ENCODE data around the gene PRXL2B. TPM values are rescaled to one million over a fixed set of nuclear protein-coding genes. Genes with fewer than 3 reads are reported as not detected.
A peak's percentile ranks its signal among the peaks of the same experiment; 100 is the strongest.
"Not testable (repeated sequence)": the region's sequence is repeated elsewhere in the genome, so short reads cannot be mapped to it uniquely, and the experiment has no call there.

PRXL2B gene
- total RNA-seq, 1 experiment from 2014 or later, result 21.1 TPM

DNA sequence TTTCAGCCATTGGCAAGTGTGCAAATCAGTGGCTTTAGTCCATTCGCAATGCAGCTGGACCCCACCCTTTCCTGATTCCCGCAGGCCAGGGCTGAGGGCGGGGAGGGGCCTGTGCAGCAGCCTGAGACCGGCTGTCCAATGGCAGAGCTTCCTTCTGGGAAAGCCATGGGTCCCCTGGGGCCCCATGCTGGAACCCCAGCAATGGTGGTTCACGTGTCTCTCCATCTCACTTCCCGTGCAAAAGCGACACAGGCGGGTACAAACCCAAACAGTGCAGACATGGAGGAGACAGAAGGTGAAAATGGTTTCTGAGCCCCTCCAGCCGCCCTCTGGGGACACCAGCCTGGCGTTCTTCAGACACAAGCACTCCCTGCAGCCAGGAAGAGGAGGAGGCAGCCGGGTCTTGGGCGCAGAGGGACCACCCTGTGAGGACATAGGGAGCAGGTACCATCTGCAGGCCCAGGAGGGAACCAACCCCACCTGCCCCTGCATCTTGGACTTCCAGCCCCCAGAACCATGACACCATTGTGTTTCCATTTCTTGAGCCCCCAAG is 36.2 kb upstream of the PRXL2B start:
- DNase-seq (ENCODE audit: low read depth), result not testable (repeated sequence)

DNA sequence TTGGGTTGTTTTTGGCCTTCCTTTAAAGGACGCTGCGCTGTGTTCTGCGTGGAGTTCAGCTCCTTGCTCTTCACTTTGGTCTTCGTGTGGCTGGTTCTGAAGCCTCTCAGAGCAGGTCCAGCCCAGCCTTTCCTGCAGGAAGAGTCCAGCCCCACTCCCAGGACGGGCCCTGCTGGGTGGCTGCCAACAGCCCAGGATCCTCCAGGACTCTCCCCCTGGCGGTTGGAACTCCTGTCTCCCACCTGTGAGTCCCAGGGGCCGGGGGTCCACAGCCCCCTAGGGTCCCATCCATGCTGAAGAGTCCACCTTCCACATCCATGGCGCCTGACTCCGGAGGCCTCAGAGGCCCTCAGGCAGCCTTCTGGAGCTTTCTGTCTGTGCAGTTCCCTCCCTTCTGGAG is 35.0 kb upstream of the PRXL2B start:
- DNase-seq (ENCODE audit: low read depth), result not testable (repeated sequence)

DNA sequence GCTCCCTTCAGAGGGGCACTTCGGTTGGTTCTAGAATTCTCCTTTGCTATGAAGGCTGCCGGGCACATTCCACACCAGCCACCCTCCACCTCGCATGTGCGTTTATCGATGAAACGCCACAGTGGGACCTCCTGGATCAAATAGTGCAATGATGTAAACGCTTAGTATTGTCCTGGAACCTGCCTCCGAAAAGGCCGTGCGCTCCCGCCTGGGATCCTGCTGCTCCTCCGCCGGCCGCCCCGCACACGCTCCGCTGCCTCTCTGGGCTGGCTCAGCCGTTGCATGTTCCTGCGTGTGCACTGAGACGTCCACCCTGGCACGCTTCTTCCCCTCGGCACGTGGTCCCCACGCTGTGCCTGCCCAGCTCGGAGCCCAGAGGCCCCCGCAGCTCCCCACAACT is 34.4 kb upstream of the PRXL2B start:
- DNase-seq (ENCODE audit: low read depth), result no peak

DNA sequence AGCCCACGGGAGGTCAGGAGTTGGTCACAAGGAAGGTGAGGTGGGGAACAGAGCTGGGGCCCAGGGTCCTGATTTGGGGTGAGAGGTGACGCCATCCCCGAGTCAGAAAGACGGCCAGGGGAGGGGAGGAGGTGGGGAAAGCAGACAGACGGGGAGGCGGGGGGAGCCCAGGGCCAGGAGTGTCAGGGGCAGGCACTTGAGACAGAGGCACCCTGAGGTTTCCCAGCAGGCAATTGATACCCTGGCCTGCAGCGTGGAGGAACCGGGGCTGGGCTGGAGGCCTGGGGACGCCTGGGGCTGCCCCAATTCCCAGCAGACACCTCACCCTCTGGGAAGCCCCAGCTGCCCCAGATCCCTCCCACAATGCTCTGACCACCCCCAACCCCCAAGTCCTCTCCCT is 33.5 kb upstream of the PRXL2B start:
- DNase-seq (ENCODE audit: low read depth), result not testable (repeated sequence)

DNA sequence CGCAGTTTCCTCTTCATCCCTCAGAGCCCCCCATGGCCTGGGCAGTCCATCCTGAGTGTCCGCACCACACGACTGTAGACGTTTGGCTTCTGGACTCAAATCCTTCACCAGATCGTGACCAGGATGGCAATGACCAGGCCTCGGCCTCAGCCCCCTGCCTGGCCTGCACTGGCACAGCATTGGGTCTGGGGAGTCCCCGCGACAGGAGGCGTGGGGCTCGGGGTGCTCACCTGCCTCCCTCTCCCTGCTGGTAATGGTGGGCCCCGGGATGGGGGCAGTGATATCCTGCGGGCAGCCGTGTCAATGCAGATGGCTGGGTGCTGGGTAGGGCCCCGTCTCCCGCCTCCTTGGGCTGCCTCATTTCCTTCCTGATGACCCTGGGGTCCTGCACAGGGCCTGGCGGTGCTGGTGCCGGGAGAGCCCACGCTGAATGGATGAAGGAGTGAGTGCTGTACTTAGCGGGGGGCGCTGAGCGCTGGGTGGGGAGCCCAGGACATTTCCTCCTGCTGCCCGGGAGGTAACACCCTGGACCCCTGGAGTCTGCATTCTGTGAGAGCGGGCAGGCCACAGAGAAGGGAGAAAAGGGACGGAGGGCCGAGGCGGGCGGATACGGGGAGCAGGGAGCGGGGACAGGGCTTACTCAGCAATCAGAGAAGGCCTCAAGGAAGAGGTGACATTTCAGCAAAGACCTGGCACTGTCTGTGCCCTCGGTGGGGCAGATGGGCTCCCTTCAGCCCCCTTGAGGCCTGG is 32.5 kb upstream of the PRXL2B start:
- DNase-seq (ENCODE audit: low read depth), result no peak

DNA sequence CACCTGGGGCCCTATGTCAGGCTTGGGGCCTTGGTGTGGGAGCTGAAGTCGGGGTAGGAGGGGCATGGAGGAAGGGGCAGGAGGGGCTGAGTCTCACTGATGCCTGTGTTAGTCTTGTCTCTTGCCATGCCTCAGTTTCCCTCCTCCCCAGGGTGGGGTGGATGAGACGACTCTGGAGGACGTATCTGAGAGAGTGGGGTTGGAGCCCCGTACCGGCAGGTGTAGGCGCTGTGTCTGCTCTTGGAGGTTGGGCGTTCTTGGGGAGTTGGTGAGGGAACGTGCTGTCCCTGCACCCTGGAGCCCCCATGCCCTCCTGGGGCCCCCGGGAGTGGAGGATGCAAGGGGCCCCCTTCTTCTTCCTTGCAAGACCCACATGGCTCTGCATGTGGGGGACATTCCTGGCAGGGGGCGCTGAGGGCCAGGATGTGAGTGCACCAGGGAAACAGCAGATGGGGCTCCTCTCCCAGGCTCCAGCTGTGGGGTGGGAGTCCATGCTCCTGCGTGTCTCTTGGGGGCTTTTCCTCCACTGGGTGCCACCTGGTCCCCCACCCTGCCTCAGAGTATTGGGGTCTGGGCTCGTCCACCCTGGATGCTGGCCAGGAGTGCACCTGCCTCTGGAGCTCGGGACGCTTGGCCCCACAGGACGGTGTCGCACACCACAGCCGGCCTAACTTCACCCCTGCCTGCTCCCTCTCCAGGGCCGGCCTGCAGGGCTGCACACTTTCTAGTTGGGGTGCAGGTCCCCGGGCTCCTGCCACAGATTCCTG is 31.8 kb upstream of the PRXL2B start:
- DNase-seq (ENCODE audit: low read depth), result no peak

DNA sequence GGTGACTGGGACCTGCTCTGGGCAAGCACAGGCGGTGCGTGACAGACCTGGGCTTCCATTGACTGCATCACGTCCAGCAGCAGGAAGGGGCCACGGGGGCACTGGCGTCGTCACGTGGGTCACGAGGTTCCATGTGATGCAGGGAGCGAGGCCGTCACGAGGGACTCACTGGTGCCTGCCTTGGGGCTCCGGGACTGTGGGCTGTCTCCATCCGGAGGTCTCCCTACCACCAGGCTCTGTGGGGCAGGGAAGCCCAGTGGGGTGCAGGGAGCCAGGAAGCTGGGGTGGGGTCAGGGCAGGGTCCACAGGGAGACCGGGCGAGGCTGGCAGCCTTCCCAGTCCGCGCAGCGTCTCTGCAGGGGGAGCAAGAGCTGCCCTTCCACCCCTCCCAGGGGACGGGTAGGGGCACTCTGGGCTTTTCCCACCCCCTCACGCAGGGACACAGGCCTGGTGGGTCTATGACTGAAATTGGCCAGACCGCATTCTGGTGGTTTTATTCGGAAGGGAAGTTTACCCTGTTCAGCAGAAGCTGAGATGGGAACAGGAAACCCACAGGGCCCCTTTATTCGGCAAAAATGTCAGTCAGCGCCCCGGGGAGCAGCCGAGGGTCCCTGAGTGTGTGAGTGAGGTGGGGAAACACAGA is 30.8 kb upstream of the PRXL2B start:
- DNase-seq (ENCODE audit: low read depth), result peak; percentile 36

DNA sequence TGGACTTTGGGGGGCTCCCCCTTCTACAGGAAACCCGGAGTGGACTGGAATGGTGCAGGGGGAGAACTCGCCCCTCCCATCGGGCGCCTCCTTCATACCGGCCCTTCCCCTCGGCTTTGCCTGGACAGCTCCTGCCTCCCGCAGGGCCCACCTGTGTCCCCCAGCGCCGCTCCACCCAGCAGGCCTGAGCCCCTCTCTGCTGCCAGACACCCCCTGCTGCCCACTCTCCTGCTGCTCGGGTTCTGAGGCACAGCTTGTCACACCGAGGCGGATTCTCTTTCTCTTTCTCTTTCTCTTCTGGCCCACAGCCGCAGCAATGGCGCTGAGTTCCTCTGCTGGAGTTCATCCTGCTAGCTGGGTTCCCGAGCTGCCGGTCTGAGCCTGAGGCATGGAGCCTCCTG is 30.3 kb upstream of the PRXL2B start, which contains the start of gene TNFRSF14:
TNFRSF14 (plus strand) TSS at position 95 of the 401 bp plus-strand sequence; CDS start at position 389, 294 bp downstream.
- DNase-seq (ENCODE audit: low read depth), result peak; percentile 51

DNA sequence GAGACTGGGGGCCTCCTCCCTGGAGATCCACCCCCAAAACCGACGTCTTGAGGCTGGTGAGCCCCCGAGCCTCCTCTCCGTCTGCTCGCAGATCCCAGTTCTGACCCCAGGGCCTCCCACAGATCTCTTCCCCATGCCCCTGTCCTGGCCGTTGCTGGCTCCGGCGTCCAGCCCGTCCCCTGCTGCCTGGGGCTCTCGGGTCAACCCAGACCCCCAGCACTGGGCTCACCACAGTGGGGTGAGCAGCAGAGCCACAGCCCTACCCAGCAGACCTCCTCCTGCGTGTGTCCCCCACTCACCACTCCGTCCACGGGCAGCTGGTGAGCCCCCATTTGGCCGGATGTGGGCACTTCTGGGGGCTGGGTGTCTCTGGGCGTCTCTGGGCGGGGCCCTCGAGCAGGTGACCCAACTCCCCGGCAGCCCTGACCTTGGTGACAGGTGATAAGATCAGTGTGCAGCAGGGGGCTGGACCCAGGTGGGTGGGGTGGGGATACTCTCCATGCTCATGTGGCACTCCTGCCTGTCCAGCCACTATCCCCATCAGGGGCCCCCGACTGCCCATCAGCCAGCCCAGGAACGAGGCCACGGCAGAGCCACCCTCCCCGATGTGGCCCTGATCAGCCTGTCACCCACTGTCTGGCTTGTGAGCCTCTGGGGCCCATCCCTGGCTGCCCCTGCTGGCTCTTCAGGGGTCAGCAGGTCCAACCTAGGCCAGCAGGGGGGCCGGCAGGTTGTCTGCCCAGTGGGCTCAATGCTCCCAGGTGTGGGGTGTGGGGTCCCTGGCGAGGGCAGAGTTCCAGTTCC is 29.7 kb upstream of the PRXL2B start:
- DNase-seq (ENCODE audit: low read depth), result no peak

DNA sequence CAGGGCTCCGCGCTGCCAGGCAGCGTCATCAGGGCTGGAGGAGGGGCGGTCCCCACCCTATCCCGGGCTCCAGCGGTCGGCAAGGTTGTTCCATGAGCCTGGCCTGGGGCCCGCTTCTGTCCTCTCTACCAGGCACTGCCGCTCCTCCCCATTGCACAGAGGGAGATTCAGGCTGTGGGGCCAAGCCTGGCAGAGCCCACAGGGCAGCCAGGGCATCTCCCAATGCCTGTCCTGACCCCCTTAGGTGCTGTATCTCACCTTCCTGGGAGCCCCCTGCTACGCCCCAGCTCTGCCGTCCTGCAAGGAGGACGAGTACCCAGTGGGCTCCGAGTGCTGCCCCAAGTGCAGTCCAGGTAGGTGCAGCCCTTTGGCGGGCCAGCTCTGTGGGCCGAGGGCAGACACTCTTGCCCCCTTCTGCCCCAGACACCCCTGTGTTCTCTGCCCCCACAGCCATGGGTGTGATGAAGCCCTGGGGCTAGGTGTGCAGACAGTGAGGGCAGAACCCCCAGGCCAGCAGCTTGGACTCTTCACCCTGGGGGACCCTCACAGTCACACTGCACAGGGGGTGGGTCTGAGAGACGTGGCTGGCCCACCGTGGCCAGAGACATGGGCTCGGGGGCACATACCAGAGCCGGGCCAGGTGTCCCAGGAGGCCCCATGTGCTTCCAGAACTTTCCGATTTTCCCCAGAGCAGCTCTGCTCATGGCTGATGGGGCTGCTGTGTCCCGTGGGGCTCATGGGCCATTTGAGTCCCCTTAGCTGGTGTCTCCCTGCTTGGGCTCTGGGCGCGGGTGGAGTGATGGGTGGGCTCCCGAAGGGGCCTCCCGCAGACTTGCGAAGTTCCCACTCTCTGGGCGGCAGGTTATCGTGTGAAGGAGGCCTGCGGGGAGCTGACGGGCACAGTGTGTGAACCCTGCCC is 28.8 kb upstream of the PRXL2B start:
- no peak for DNase-seq (ENCODE audit: low read depth)

DNA sequence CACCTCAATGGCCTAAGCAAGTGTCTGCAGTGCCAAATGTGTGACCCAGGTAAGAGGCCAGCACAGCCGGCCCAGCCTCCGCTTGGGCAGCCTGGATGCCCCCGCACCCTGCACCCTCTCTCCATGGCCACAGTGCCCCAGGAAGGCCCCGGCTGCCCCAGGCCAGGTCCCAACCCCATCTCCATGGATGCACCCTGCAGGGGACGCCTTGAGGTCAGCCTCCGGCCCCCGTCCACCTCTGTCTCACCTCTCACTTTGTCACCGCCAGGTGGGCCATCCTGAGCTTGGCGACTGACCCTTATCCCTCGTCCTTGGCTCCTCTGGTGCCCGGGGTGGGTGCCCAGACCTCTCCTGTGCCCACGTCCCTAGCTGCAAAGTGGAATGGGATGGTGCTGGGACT is 28.2 kb upstream of the PRXL2B start:
- DNase-seq (ENCODE audit: low read depth), result no peak

DNA sequence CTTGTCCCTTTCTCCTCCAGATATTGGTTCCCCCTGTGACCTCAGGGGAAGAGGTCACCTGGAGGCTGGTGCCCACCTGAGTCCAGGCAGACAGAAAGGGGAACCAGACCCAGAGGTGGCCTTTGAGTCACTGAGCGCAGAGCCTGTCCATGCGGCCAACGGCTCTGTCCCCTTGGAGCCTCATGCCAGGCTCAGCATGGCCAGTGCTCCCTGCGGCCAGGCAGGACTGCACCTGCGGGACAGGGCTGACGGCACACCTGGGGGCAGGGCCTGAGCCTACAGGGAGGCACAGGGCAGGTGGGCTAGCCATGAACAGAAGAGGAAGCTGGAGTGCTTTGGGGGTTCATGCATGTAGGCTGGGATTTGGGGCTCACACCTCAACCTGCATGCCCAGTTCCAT is 27.7 kb upstream of the PRXL2B start:
- no peak for DNase-seq (ENCODE audit: low read depth)

DNA sequence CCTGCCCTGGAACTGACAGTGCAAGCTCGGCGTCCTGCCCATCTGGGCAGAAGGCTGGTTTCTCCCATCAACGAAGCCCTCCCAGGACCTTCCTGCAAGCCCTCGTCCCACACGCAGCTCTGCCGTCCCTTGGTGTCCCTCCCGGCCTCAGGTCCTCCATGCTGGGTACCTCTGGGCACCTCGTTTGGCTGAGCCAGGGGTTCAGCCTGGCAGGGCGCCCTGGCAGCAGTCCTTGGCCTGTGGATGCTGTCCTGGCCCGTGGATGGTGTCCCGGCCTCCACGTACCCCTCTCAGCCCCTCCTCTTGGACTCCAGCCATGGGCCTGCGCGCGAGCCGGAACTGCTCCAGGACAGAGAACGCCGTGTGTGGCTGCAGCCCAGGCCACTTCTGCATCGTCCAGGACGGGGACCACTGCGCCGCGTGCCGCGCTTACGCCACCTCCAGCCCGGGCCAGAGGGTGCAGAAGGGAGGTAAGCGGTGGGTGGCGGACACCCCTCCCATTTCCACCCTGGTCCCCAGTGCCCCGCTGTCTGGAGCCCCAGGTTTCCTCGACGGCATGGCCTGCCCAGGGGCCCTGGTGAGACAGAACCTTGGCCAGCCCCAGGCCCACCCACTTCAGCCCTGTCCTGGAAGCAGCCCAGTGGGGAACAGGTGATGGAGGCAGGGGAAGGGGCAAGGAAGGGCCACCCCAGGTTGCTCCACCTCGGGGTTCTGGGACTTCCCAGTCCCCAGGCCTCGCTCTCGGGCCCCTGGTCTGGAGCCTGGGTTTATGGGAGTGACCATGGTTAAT is 26.9 kb upstream of the PRXL2B start:
- DNase-seq (ENCODE audit: low read depth), result no peak

DNA sequence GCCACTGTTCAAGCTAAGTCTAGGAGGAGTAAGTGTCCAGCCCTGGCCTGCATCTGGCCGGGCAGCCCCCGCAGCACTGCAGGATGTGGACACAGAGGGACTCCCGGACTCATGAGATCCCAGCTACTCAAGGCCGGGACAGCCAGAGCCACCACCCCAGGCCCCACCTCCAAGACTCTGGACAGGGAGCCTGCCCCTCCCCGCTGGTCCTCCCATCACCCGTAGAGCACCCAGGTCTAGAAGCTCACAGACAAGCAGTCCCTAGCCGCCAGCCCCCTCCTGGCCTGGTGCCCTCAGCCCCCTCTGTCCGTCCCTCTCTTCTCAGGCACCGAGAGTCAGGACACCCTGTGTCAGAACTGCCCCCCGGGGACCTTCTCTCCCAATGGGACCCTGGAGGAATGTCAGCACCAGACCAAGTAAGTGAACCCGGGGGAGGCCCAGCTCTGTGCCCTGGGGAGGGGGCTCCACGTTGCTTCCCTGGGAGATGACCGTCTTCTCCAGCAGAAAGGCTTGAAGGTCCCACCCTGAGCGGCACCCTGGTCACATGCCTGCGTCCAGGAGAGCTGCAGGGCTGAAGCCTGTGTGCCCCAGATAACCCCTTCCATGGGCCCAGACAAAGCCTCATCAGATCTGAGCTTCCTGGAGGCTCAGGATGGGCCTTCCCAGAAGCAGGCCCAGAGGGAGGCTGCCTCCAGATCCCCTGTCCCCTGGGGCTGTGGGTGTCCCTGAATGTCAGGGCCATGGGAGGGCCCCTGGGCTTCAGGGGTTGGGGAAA is 26.1 kb upstream of the PRXL2B start:
- no peak for DNase-seq (ENCODE audit: low read depth)

DNA sequence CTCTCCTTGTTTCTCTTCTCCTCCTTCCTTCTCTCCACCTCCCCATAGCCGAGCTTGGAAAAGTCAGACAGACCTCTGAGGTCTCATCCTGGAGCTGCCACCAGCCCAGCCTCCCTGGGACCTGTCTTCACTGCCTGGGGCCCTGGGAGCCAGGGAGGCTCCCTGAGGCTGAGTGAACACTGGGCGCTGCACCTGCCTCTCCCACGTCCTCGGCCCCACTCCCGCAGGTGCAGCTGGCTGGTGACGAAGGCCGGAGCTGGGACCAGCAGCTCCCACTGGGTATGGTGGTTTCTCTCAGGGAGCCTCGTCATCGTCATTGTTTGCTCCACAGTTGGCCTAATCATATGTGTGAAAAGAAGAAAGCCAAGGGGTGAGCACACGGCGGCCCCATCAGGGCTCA is 25.1 kb upstream of the PRXL2B start:
- DNase-seq (ENCODE audit: low read depth), result no peak

DNA sequence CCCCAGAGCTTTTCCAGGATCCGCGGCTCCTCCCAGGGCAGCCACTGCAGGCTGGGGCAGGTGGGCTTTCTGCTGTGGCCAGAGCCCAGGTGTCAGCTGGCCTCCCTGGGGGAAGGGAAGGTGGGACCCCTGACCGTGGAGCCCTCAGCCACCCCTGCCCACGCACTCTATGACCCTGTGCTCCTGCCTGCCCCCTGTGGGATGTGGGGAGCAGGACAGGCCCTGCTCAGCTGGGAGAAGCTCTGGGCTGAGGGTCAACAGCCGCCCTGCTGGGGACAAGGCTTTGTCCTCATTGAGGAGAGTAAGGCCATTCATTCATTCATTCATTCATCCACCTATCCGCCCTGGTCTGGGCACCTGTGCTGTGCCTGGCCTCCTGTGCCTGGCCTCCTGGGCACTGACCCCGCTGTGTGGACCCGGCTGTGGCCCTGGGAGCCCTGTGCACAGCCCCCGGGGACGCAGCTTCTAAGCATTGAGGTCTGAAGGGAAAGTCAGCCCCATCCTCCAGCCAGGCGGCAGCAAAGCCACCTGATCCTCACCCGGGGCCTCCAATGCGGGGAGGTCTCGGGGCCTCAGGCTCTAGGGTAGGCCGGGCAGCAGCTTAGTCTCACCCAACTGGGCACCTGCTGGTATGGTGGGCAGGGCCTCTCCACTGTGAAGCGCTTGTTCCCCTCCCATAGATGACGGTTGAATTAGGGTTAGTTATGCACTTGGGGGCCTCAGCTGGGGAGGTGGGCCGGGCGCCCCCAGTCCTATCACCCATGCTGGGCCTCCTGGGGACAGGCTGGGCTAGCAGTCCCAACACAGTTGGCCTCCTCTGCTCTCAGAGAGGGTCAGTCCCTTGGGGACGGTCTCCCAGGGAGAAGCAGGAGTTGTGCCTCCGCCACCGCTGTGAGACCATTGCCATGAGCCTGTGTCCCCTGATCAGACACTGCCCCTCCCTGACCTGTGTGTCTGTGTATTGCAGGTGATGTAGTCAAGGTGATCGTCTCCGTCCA is 24.4 kb upstream of the PRXL2B start:
- no peak for DNase-seq (ENCODE audit: low read depth)

DNA sequence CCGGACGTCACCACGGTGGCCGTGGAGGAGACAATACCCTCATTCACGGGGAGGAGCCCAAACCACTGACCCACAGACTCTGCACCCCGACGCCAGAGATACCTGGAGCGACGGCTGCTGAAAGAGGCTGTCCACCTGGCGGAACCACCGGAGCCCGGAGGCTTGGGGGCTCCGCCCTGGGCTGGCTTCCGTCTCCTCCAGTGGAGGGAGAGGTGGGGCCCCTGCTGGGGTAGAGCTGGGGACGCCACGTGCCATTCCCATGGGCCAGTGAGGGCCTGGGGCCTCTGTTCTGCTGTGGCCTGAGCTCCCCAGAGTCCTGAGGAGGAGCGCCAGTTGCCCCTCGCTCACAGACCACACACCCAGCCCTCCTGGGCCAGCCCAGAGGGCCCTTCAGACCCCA is 23.4 kb upstream of the PRXL2B start:
- no peak for DNase-seq (ENCODE audit: low read depth)

Data from HT1080 (cell line).